ENCODE results near the gene BRAT1.
"Not testable (repeated sequence)": the region's sequence is repeated elsewhere in the genome, so short reads cannot be mapped to it uniquely, and the experiment has no call there.

- TF ChIP-seq POLR2A (IDR thresholded peaks at IDR 0.05; ENCODE audit: low read length); GATA1 (IDR thresholded peaks at IDR 0.05; ENCODE audit: low read depth, low read length): not testable (repeated sequence)
These were observed 23.6 kb downstream of the BRAT1 start for GRCh38 chr7:2531796-2532110.
